WTC11 (cell line): ENCODE data around the gene TNN. TPM values are rescaled to one million over a fixed set of nuclear protein-coding genes. Genes with fewer than 3 reads are reported as not detected.

Experiments
- ARID4B ChIP-seq: sonication (generic); formaldehyde crosslinking; IDR thresholded peaks from 2 replicates; pipeline ENCODE4 v1.8.0; 2023; ENCODE audit warnings: missing genetic modification reagents, mild to moderate bottlenecking, borderline replicate concordance
- CBFB ChIP-seq: sonication (generic); formaldehyde crosslinking; IDR thresholded peaks from 2 replicates; pipeline ENCODE4 v1.8.1; 2022; ENCODE audit warnings: mild to moderate bottlenecking, low read depth, missing genetic modification reagents
- CREB1 ChIP-seq: sonication (generic); formaldehyde crosslinking; IDR thresholded peaks from 2 replicates; pipeline ENCODE4 v1.8.0; 2023; ENCODE audit warnings: mild to moderate bottlenecking, missing genetic modification reagents
- CTCF ChIP-seq: fragments of 200-600 bp; IDR thresholded peaks from 2 replicates; pipeline ENCODE4 v1.8.0; 2022; ENCODE audit warnings: antibody characterized with exemption
- ESRRA ChIP-seq: sonication (generic); formaldehyde crosslinking; IDR thresholded peaks from 2 replicates; pipeline ENCODE4 v1.8.1; 2022; ENCODE audit warnings: mild to moderate bottlenecking, missing genetic modification reagents, borderline replicate concordance
- ETV6 ChIP-seq: sonication (generic); formaldehyde crosslinking; IDR thresholded peaks from 2 replicates; pipeline ENCODE4 v1.8.1; 2022; ENCODE audit warnings: mild to moderate bottlenecking, missing genetic modification reagents
- FOXP1 ChIP-seq: sonication (generic); formaldehyde crosslinking; IDR thresholded peaks from 2 replicates; pipeline ENCODE4 v1.8.0; 2022; ENCODE audit warnings: missing genetic modification reagents, mild to moderate bottlenecking, moderate library complexity, borderline replicate concordance
- MXD4 ChIP-seq: fragments of 250-450 bp; sonication (Bioruptor Pico); IDR thresholded peaks from 2 replicates; pipeline ENCODE4 v1.8.0; 2021; ENCODE audit warnings: mild to moderate bottlenecking, moderate library complexity, borderline replicate concordance
- NR2C2 ChIP-seq: sonication (generic); formaldehyde crosslinking; IDR thresholded peaks from 2 replicates; pipeline ENCODE4 v1.8.0; 2022; ENCODE audit warnings: mild to moderate bottlenecking, missing genetic modification reagents
- NR3C1 ChIP-seq: sonication (generic); formaldehyde crosslinking; conservative IDR thresholded peaks from 2 replicates; pipeline ENCODE4 v1.8.1; 2023; ENCODE audit warnings: low read depth, mild to moderate bottlenecking, missing genetic modification reagents
- PRRX2 ChIP-seq: fragments of 250-450 bp; sonication (Bioruptor Pico); IDR thresholded peaks from 2 replicates; pipeline ENCODE4 v1.8.0; 2021; ENCODE audit warnings: mild to moderate bottlenecking
- SMAD3 ChIP-seq: sonication (generic); formaldehyde crosslinking; IDR thresholded peaks from 2 replicates; pipeline ENCODE4 v1.8.0; 2022; ENCODE audit warnings: missing genetic modification reagents, mild to moderate bottlenecking, borderline replicate concordance
- ZNF317 ChIP-seq: sonication (generic); formaldehyde crosslinking; IDR thresholded peaks from 2 replicates; pipeline ENCODE4 v1.8.1; 2023; ENCODE audit warnings: low read depth, mild to moderate bottlenecking, moderate library complexity, missing genetic modification reagents, borderline replicate concordance
- ZNF423 ChIP-seq: fragments of 250-450 bp; sonication (Bioruptor Pico); IDR thresholded peaks from 2 replicates; pipeline ENCODE4 v2.1.2; 2022; ENCODE audit warnings: mild to moderate bottlenecking, moderate library complexity
- total RNA-seq: library from RNA; stranded (reverse); gene quantifications from 3 replicates; pipeline ENCODE4 v1.2.3, GENCODE V29; 2021
- TF ChIP-seq, protein P1 (sequence below): sonication (generic); formaldehyde crosslinking; conservative IDR thresholded peaks from 2 replicates; pipeline ENCODE4 v1.8.1; 2022; ENCODE audit warnings: mild to moderate bottlenecking, missing genetic modification reagents
- TF ChIP-seq, protein P2 (sequence below): sonication (generic); formaldehyde crosslinking; IDR thresholded peaks from 2 replicates; pipeline ENCODE4 v1.8.1; 2023; ENCODE audit warnings: mild to moderate bottlenecking, missing genetic modification reagents, moderate library complexity
- TF ChIP-seq, protein P3 (sequence below): fragments of 250-450 bp; sonication (Bioruptor Pico); IDR thresholded peaks from 2 replicates; pipeline ENCODE4 v1.8.0; 2021; ENCODE audit warnings: mild to moderate bottlenecking
- TF ChIP-seq, protein P4 (sequence below): sonication (generic); formaldehyde crosslinking; conservative IDR thresholded peaks from 2 replicates; pipeline ENCODE4 v1.8.1; 2023; ENCODE audit warnings: mild to moderate bottlenecking, low read depth, missing genetic modification reagents, moderate library complexity
- TF ChIP-seq, protein P5 (sequence below): sonication (generic); formaldehyde crosslinking; IDR thresholded peaks from 2 replicates; pipeline ENCODE4 v1.8.1; 2022; ENCODE audit warnings: mild to moderate bottlenecking, moderate library complexity, missing genetic modification reagents
- TF ChIP-seq, protein P6 (sequence below): sonication (generic); formaldehyde crosslinking; IDR thresholded peaks from 2 replicates; pipeline ENCODE4 v1.8.1; 2023; ENCODE audit warnings: mild to moderate bottlenecking, missing genetic modification reagents, borderline replicate concordance

The TNN gene
- total RNA-seq, 1 experiment from 2014 or later = 0.44 TPM

DNA sequence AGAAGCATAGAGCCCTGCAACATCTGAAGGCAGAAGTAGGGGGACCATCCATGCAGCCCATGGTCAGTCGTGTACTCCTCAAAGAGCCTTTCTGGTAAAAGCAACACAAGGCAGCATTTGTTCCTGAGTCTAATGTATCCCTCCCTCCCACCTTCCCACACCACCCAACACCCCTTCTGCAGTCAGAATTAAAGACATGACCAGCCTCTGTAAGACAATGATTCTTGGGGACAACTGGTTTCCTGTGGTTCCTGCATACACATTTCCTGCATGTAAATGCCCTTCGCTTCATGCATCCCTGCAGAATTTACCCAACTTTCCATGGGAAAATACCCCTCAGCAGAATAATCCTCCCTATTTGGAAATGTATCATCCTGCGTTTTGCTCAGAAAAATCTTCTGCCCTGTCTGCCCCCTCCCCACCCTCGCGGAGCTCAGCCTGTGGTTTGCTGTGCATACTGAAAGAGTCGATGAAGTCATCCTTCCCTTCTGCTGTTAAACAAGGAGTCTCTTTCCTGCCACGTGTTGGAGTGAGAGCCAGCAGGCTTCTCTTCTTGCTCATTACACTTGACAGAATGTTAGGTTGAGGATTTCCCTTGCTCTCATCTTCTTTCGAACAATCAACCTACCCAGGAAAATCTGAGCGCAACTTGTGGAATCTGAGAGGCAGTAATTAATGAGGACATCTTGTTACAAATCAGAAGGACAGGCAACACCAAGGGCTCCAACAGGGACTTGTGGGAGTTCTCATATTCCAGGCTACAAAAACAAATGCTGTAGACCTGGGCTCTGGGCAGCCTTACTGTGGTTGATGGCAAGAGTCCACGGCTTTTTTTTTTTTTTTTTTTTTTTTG, 4.7 kb downstream of the TNN start (continued):
- TF ChIP-seq ZNF317 (no peak), SMAD3 (CRISPR knock-in tag) (peak; percentile 58; the same call in 1 of the 2 replicates), ARID4B (CRISPR knock-in tag) (peak; percentile 82), CTCF (no peak), ZNF423 (CRISPR knock-in tag) (no peak), CREB1 (CRISPR knock-in tag) (0 out of 2 replicates have a peak, but pooled peaks have one; percentile 28), PRRX2 (no peak), NR3C1 (CRISPR knock-in tag) (no peak), FOXP1 (CRISPR knock-in tag) (no peak), NR2C2 (CRISPR knock-in tag) (no peak), MXD4 (CRISPR knock-in tag) (no peak), CBFB (CRISPR knock-in tag) (no peak), ESRRA (CRISPR knock-in tag) (no peak), ETV6 (CRISPR knock-in tag) (peak; percentile 86)
- TF ChIP-seq, protein P1, sequence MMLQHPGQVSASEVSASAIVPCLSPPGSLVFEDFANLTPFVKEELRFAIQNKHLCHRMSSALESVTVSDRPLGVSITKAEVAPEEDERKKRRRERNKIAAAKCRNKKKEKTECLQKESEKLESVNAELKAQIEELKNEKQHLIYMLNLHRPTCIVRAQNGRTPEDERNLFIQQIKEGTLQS (CRISPR knock-in tag) = no peak
- TF ChIP-seq, protein P2, sequence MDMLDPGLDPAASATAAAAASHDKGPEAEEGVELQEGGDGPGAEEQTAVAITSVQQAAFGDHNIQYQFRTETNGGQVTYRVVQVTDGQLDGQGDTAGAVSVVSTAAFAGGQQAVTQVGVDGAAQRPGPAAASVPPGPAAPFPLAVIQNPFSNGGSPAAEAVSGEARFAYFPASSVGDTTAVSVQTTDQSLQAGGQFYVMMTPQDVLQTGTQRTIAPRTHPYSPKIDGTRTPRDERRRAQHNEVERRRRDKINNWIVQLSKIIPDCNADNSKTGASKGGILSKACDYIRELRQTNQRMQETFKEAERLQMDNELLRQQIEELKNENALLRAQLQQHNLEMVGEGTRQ (CRISPR knock-in tag) = peak; percentile 45; the same call in 1 of the 2 replicates
- TF ChIP-seq, protein P3, sequence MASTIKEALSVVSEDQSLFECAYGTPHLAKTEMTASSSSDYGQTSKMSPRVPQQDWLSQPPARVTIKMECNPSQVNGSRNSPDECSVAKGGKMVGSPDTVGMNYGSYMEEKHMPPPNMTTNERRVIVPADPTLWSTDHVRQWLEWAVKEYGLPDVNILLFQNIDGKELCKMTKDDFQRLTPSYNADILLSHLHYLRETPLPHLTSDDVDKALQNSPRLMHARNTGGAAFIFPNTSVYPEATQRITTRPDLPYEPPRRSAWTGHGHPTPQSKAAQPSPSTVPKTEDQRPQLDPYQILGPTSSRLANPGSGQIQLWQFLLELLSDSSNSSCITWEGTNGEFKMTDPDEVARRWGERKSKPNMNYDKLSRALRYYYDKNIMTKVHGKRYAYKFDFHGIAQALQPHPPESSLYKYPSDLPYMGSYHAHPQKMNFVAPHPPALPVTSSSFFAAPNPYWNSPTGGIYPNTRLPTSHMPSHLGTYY (CRISPR knock-in tag) = no peak
- TF ChIP-seq, protein P4, sequence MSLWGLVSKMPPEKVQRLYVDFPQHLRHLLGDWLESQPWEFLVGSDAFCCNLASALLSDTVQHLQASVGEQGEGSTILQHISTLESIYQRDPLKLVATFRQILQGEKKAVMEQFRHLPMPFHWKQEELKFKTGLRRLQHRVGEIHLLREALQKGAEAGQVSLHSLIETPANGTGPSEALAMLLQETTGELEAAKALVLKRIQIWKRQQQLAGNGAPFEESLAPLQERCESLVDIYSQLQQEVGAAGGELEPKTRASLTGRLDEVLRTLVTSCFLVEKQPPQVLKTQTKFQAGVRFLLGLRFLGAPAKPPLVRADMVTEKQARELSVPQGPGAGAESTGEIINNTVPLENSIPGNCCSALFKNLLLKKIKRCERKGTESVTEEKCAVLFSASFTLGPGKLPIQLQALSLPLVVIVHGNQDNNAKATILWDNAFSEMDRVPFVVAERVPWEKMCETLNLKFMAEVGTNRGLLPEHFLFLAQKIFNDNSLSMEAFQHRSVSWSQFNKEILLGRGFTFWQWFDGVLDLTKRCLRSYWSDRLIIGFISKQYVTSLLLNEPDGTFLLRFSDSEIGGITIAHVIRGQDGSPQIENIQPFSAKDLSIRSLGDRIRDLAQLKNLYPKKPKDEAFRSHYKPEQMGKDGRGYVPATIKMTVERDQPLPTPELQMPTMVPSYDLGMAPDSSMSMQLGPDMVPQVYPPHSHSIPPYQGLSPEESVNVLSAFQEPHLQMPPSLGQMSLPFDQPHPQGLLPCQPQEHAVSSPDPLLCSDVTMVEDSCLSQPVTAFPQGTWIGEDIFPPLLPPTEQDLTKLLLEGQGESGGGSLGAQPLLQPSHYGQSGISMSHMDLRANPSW (CRISPR knock-in tag) = no peak
- TF ChIP-seq, protein P5, sequence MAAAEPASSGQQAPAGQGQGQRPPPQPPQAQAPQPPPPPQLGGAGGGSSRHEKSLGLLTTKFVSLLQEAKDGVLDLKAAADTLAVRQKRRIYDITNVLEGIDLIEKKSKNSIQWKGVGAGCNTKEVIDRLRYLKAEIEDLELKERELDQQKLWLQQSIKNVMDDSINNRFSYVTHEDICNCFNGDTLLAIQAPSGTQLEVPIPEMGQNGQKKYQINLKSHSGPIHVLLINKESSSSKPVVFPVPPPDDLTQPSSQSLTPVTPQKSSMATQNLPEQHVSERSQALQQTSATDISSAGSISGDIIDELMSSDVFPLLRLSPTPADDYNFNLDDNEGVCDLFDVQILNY (CRISPR knock-in tag) = peak; percentile 74; the same call in 1 of the 2 replicates
- TF ChIP-seq, protein P6, sequence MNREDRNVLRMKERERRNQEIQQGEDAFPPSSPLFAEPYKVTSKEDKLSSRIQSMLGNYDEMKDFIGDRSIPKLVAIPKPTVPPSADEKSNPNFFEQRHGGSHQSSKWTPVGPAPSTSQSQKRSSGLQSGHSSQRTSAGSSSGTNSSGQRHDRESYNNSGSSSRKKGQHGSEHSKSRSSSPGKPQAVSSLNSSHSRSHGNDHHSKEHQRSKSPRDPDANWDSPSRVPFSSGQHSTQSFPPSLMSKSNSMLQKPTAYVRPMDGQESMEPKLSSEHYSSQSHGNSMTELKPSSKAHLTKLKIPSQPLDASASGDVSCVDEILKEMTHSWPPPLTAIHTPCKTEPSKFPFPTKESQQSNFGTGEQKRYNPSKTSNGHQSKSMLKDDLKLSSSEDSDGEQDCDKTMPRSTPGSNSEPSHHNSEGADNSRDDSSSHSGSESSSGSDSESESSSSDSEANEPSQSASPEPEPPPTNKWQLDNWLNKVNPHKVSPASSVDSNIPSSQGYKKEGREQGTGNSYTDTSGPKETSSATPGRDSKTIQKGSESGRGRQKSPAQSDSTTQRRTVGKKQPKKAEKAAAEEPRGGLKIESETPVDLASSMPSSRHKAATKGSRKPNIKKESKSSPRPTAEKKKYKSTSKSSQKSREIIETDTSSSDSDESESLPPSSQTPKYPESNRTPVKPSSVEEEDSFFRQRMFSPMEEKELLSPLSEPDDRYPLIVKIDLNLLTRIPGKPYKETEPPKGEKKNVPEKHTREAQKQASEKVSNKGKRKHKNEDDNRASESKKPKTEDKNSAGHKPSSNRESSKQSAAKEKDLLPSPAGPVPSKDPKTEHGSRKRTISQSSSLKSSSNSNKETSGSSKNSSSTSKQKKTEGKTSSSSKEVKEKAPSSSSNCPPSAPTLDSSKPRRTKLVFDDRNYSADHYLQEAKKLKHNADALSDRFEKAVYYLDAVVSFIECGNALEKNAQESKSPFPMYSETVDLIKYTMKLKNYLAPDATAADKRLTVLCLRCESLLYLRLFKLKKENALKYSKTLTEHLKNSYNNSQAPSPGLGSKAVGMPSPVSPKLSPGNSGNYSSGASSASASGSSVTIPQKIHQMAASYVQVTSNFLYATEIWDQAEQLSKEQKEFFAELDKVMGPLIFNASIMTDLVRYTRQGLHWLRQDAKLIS (CRISPR knock-in tag) = 0 out of 2 replicates have a peak, but pooled peaks have one; percentile 43
